Panc1 (cell line): ENCODE results near the gene PCGF1. TPM values are rescaled to one million over a fixed set of nuclear protein-coding genes. Genes with fewer than 3 reads are reported as not detected.
A peak's percentile ranks its signal among the peaks of the same experiment; 100 is the strongest.

Experiments used
- ATAC-seq: fragments of 200-7000 bp; cut with Tn5 transposase; 2 replicates; pipeline ENCODE4 v1.9.1; 2020; ENCODE audit warnings: mild to moderate bottlenecking, moderate library complexity
- BruUV-seq: library from RNA; stranded (reverse); fragments of 400-500 nt; replicated peaks from 2 replicates; lab custom pipeline; 2021; lab: Mats Ljungman, UMichigan
- CTCF ChIA-PET: fragments of 300-600 bp; sonication (Branson Sonifier 250); formaldehyde crosslinking; loops from one replicate; lab custom pipeline; 2022; ENCODE audit warnings: antibody characterized with exemption; lab: Charles Lee
- POLR2A ChIA-PET: fragments of 300-600 bp; sonication (Branson Sonifier 250); formaldehyde crosslinking; loops from one replicate; lab custom pipeline; 2022; ENCODE audit warnings: antibody characterized with exemption; lab: Charles Lee
- DNase-seq: peaks from one replicate; pipeline ENCODE4 v3.0.0-alpha.2; 2010; ENCODE audit warnings: low read depth, low spot score
- H3K27ac ChIP-seq: 2 replicates; pipeline ENCODE4 v1.5.1; 2011; ENCODE audit warnings: mild to moderate bottlenecking, low read length, inconsistent platforms
- H3K27me3 ChIP-seq: fragments of 200-500 bp; sonication (Bioruptor generic); 2 replicates; pipeline ENCODE4 v1.6.0; 2014; ENCODE audit warnings: low read length, inconsistent platforms; ENCODE audit not compliant: control insufficient read depth, insufficient read depth
- H3K36me3 ChIP-seq: fragments of 200-500 bp; sonication (Bioruptor generic); 2 replicates; pipeline ENCODE4 v1.5.1; 2014; ENCODE audit warnings: inconsistent platforms, mild to moderate bottlenecking, low read length, moderate library complexity; ENCODE audit not compliant: control insufficient read depth, insufficient read depth
- H3K4me1 ChIP-seq: 2 replicates; pipeline ENCODE4 v1.5.1; 2011; ENCODE audit warnings: inconsistent platforms, mild to moderate bottlenecking, low read length, moderate library complexity; ENCODE audit not compliant: control insufficient read depth, insufficient read depth
- H3K4me3 ChIP-seq, 2 experiments: 2 replicates each; pipeline ENCODE4 v1.5.1; 2011 to 2012; ENCODE audit warnings: low read depth in 2 of 2, low read length in 2 of 2, mild to moderate bottlenecking in 2 of 2, inconsistent platforms in 1 of 2, moderate library complexity in 1 of 2
- H3K9me3 ChIP-seq: fragments of 200-500 bp; sonication (Bioruptor generic); 2 replicates; pipeline ENCODE4 v1.5.1; 2014; ENCODE audit warnings: low read depth, mild to moderate bottlenecking, inconsistent platforms, low read length, moderate library complexity; ENCODE audit not compliant: control insufficient read depth, insufficient read depth
- CTCF ChIP-seq: fragments of 450-650 bp; IDR thresholded peaks from 2 replicates; pipeline ENCODE4 v1.5.1; 2017; ENCODE audit warnings: mild to moderate bottlenecking
- POLR2AphosphoS5 ChIP-seq: IDR thresholded peaks from 2 replicates; pipeline ENCODE4 v1.6.1; 2012; ENCODE audit warnings: mild to moderate bottlenecking, low read depth, low read length, moderate library complexity
- REST ChIP-seq, 2 experiments: IDR thresholded peaks; 2 replicates each; pipeline ENCODE4 v1.6.1; 2011 to 2012; ENCODE audit warnings: low read depth in 2 of 2, control low read depth in 1 of 2, low read length in 1 of 2, mild to moderate bottlenecking in 1 of 2, moderate library complexity in 1 of 2; ENCODE audit not compliant: insufficient read depth in 1 of 2
- SIN3A ChIP-seq: IDR thresholded peaks from 2 replicates; pipeline ENCODE4 v1.6.1; 2012; ENCODE audit warnings: low read depth, mild to moderate bottlenecking, low read length, moderate library complexity, borderline replicate concordance; ENCODE audit not compliant: insufficient read depth
- TCF7L2 ChIP-seq: IDR thresholded peaks from 2 replicates; pipeline ENCODE4 v1.6.1; 2011; ENCODE audit warnings: mild to moderate bottlenecking, low read depth, low read length, inconsistent platforms
- in situ Hi-C: cut with HindIII; loops from 2 replicates; pipeline ENCODE4 v1.10.0; 2016; ENCODE audit warnings: low sequenced_read_pairs, low pct_unique_long_range_greater_than_20kb
- intact Hi-C: fragments of 100-400 bp; cut with micrococcal nuclease; formaldehyde crosslinking; loops from one replicate; pipeline ENCODE4 v1.10.0; 2022; ENCODE audit not compliant: unreplicated experiment
- total RNA-seq: library from RNA; stranded (reverse); gene quantifications from one replicate; pipeline ENCODE4 v1.2.1, GENCODE V29; 2021; ENCODE audit not compliant: unreplicated experiment

PCGF1 gene
- total RNA-seq, 1 experiment from 2014 or later, result 36.8 TPM

GRCh38 chr2:74554820-74555531, 47.5 kb upstream of the PCGF1 start:
- CTCF ChIA-PET, result no interaction called here

More at GRCh38 chr2:74554820-74555531, 47.5 kb upstream of the PCGF1 start:
- no peaks in the 10 kb centered on the region for H3K27me3 ChIP-seq
- DNase-seq, result no peak
- peak; percentile 69 for ATAC-seq
- intact Hi-C loops, result no loop called here
- POLR2A ChIA-PET, result no interaction called here
- BruUV-seq, result no TSS peak
- peaks cover 11% of the 10 kb centered on the region; the same call in 1 of the 2 replicates for H3K4me1 ChIP-seq
- TF ChIP-seq REST (IDR thresholded peaks at IDR 0.05; ENCODE audit: insufficient read depth in 1 of 2, low read depth in 2 of 2, low read length in 1 of 2), result no peak
- no peak for TF ChIP-seq SIN3A
- no peak for TF ChIP-seq POLR2AphosphoS5
- TF ChIP-seq TCF7L2, result no peak
- no peak for TF ChIP-seq CTCF
- H3K9me3 ChIP-seq, result no peaks in the 10 kb centered on the region
- in situ Hi-C loops, result no loop called here
- no peak overlapping the region for H3K27ac ChIP-seq
- peak overlapping the region; percentile 61 to 83 for H3K4me3 ChIP-seq
- H3K36me3 ChIP-seq, result no peaks in the 10 kb centered on the region
